Measurements from ENCODE around the gene PCSK5.
"Not testable (repeated sequence)": the region's sequence is repeated elsewhere in the genome, so short reads cannot be mapped to it uniquely, and the experiment has no call there.

DNA sequence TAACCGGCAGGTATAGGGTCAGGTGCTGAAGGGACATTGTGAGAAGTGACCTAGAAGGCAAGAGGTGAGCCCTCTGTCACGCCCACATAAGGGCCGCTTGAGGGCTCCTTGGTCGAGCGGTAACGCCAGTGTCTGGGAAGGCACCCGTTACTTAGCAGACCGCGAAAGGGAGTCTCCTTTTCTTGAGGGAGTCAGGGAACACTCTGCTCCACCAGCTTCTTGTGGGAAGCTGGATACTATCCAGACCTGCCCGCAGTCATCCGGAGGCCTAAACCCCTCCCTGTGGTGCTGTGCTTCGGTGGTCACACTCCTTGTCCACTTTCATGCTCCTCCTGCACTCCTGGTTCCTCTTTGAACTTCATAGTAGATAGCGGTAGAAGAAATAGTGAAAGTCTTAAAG lies 429.0 kb downstream of the PCSK5 start:
- TF ChIP-seq POLR2A (IDR thresholded peaks at IDR 0.05; ENCODE audit: low read length); GATA1 (IDR thresholded peaks at IDR 0.05; ENCODE audit: low read depth, low read length): not testable (repeated sequence)
